ENCODE results near the gene TTLL1. TPM values are rescaled to one million over a fixed set of nuclear protein-coding genes. Genes with fewer than 3 reads are reported as not detected.

The TTLL1 gene
- polyA plus RNA-seq, 1 donor (not counting 4 experiments of a cell fraction or from before 2014, with no cell fraction given): 3.5 TPM

GRCh38 chr22:43096420-43096819 lies 7.2 kb upstream of the TTLL1 start:
- H3K4me3 ChIP-seq (ENCODE audit: control insufficient read depth in 2 of 3, extremely low read depth in 1 of 3, insufficient read depth in 2 of 3, low read depth in 1 of 3, low read length in 3 of 3): no peak overlapping the region
- dilution Hi-C loops (cut with MboI; ENCODE audit: extremely low pct_ligation_motif_present, low sequenced_read_pairs): no loop called here
- TF ChIP-seq CTCF (optimal IDR thresholded peaks at IDR 0.05 in 1 of 3, IDR thresholded peaks at IDR 0.05 in 1 of 3, conservative IDR thresholded peaks at IDR 0.05 in 1 of 3; ENCODE audit: extremely low read depth in 1 of 3, insufficient read depth in 2 of 3, low read length in 3 of 3) (no peak), EZH2 (IDR thresholded peaks at IDR 0.05; ENCODE audit: low read length) (no peak)
- H3K9me3 ChIP-seq (ENCODE audit: control insufficient read depth, low read depth, low read length): peaks cover 9% of the 10 kb centered on the region
- H3K79me2 ChIP-seq (ENCODE audit: control insufficient read depth, insufficient read depth, low read length): no peaks in the 10 kb centered on the region
- DNase-seq (ENCODE audit: low read depth, low spot score) (no peak), FAIRE-seq (no peak)
- H3K36me3 ChIP-seq (ENCODE audit: control insufficient read depth in 2 of 2, extremely low read depth in 1 of 2, insufficient read depth in 2 of 2, low read length in 2 of 2): no peaks in the 10 kb centered on the region
- H4K20me1 ChIP-seq (ENCODE audit: control insufficient read depth, extremely low read depth, insufficient read depth, low read length): no peaks in the 10 kb centered on the region
- H3K27me3 ChIP-seq (ENCODE audit: control insufficient read depth, extremely low read depth, insufficient read depth, low read length): no peaks in the 10 kb centered on the region
- H3K27ac ChIP-seq (ENCODE audit: control insufficient read depth, insufficient read depth, low read length): no peak overlapping the region
- H3K4me2 ChIP-seq (ENCODE audit: control insufficient read depth, extremely low read depth, insufficient read depth, low read depth, low read length): no peak overlapping the region
- H2AFZ ChIP-seq (ENCODE audit: control insufficient read depth, low read length): no peak overlapping the region
- no peak overlapping the region for H3K9ac ChIP-seq (ENCODE audit: control insufficient read depth, extremely low read depth, insufficient read depth, low read length)
- peaks cover 24% of the 10 kb centered on the region for H3K4me1 ChIP-seq (ENCODE audit: control insufficient read depth, extremely low read depth, insufficient read depth, low read length)
- no peaks in the 10 kb centered on the region for H3K9me1 ChIP-seq (ENCODE audit: control insufficient read depth, extremely low read depth, insufficient read depth, low read length)

- TF ChIP-seq EZH2 (IDR thresholded peaks at IDR 0.05; ENCODE audit: low read length): no peak
- no peak for TF ChIP-seq CTCF (optimal IDR thresholded peaks at IDR 0.05 in 1 of 3, IDR thresholded peaks at IDR 0.05 in 1 of 3, conservative IDR thresholded peaks at IDR 0.05 in 1 of 3; ENCODE audit: extremely low read depth in 1 of 3, insufficient read depth in 2 of 3, low read length in 3 of 3)
- FAIRE-seq: no peak
- Histone ChIP-seq H3K9ac (ENCODE audit: control insufficient read depth, extremely low read depth, insufficient read depth, low read length) (no peak overlapping the region), H4K20me1 (ENCODE audit: control insufficient read depth, extremely low read depth, insufficient read depth, low read length) (no peaks in the 10 kb centered on the region), H3K27ac (ENCODE audit: control insufficient read depth, insufficient read depth, low read length) (no peak overlapping the region), H2AFZ (ENCODE audit: control insufficient read depth, low read length) (no peak overlapping the region), H3K36me3 (ENCODE audit: control insufficient read depth in 2 of 2, extremely low read depth in 1 of 2, insufficient read depth in 2 of 2, low read length in 2 of 2) (no peaks in the 10 kb centered on the region), H3K9me1 (ENCODE audit: control insufficient read depth, extremely low read depth, insufficient read depth, low read length) (no peaks in the 10 kb centered on the region), H3K4me1 (ENCODE audit: control insufficient read depth, extremely low read depth, insufficient read depth, low read length) (peaks cover 19% of the 10 kb centered on the region), H3K79me2 (ENCODE audit: control insufficient read depth, insufficient read depth, low read length) (no peaks in the 10 kb centered on the region), H3K27me3 (ENCODE audit: control insufficient read depth, extremely low read depth, insufficient read depth, low read length) (no peaks in the 10 kb centered on the region), H3K4me2 (ENCODE audit: control insufficient read depth, extremely low read depth, insufficient read depth, low read depth, low read length) (no peak overlapping the region), H3K4me3 (ENCODE audit: control insufficient read depth in 2 of 3, extremely low read depth in 1 of 3, insufficient read depth in 2 of 3, low read depth in 1 of 3, low read length in 3 of 3) (no peak overlapping the region), H3K9me3 (ENCODE audit: control insufficient read depth, low read depth, low read length) (peaks cover 9% of the 10 kb centered on the region)
- dilution Hi-C loops (cut with MboI; ENCODE audit: extremely low pct_ligation_motif_present, low sequenced_read_pairs): no loop called here
- no peak for DNase-seq (ENCODE audit: low read depth, low spot score)
Observed at GRCh38 chr22:43094551-43094950, 5.4 kb upstream of the TTLL1 start.
